Stimulated activated CD8-positive, alpha-beta memory T cell treated with anti-CD3 and anti-CD28 coated beads, Interleukin-2, amount 100 ng/mL, for 48 hours (primary cell): ENCODE measurements around the gene PROSER3.

ENCODE experiments used
- DNase-seq, 2 donors: peaks; one replicate each; pipeline ENCODE4 v3.0.0-alpha.2; 2020; ENCODE audit warnings: low read depth in 2 of 2

Gene PROSER3

DNA sequence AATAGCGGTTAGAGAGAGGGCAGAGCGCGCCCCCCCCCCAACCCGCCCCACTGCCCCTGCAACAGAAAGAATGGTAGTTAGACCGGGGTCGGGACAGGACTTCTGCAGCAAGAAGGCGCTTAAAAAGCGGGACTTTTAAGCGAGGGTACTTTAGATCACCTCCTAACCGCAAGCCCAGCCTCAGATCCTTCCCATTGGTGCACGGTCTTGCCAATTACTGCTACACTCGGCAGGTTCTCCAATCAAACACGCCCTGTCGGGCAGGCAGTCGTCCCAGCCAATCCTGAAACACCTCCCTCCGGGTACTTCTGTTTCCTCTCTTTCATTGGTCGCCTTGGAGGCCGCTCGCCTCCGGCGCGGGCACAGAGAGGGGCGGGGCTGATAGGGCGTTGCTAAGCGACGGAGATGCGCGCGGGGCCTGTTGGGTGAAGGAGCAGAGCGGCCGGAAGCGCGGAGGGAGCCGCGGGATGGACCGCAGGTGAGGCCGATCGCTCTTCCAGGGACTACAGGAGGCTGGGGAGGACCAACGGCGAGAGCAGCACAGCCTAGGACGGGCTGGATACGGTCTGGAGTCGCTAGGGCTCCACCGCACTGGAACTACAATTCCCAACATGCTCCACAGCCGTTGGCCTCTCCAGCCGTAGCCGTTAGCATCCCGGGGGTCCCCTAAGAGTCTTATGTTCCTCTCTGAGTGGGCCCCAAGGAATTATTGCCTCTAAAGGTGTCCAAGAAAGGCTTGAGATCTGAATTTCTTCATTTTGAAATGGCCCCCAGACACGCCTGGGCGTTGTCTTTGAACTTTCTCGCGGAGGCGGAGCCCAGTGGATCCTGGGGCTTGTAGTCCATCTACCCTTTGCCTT is at the start of gene PROSER3:
PROSER3 (plus strand) TSS at position 428 of the 860 bp plus-strand sequence; CDS start at position 468, 40 bp downstream.
- peak; percentile 94 to 98 for DNase-seq

DNA sequence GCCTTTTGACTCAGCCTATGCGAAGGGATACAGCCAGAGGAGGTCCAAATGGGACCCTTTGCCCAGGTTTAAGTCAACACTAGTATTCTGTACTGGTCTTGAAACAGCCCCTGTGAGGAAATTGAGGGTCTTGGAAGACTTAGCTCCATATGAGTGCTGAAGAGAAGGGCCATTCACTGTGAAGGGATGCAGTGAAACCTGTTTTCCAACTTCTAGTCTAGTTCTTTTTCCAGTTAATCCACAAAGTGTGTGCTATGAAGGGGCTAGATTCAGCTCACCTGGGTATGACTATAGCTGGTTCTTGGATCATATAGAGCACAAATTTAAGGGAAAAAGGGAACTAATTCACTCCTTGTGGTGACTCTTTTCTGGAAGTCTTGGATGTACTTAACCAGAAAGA is 49.6 kb upstream of the PROSER3 start:
- DNase-seq, result no peak

DNA sequence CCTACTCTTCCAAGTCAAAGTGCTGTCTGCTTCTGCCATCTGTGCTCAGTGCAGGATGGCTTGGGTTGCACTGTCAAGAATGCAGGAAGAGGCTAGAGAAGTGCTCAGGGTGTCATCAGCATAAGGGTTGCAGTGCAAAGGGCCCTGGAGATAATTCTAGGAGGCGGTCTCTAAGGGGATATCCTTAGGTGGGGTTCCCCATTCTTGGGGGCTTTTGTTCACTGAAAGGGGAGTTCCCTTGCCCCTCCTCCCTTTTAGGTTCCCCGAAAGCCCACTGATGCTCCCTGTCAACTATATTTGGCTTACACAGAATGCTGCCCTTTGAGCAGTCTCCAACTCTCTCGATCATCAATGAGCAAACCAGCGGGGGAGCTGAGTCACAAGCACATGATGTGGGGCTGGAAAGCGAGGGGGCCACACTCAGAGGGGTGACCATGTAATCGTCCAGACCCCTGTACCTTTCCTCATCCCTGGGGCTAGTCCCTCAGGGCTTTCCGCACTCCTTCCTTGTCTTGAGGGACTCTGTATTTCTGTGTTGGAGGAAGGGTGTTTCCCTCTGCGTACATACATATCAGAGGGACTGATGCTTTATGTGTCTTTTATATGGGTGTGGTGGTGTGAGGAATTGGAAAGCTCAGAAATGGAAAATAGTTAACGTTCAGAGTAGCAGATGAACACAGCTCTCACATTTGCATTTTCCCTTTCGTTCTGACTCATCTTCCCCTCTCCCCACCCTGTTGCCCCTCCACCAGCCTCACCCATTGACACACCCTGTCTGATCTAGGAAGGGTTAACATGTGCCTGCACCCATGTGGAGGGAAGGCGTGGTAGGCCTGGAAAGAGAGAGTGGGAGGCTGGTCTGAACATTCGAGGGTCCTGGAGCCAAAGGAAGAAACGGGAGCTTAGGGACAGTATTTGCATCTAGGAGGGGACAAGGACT is 46.9 kb upstream of the PROSER3 start:
- DNase-seq, result peak; percentile 58 to 61

DNA sequence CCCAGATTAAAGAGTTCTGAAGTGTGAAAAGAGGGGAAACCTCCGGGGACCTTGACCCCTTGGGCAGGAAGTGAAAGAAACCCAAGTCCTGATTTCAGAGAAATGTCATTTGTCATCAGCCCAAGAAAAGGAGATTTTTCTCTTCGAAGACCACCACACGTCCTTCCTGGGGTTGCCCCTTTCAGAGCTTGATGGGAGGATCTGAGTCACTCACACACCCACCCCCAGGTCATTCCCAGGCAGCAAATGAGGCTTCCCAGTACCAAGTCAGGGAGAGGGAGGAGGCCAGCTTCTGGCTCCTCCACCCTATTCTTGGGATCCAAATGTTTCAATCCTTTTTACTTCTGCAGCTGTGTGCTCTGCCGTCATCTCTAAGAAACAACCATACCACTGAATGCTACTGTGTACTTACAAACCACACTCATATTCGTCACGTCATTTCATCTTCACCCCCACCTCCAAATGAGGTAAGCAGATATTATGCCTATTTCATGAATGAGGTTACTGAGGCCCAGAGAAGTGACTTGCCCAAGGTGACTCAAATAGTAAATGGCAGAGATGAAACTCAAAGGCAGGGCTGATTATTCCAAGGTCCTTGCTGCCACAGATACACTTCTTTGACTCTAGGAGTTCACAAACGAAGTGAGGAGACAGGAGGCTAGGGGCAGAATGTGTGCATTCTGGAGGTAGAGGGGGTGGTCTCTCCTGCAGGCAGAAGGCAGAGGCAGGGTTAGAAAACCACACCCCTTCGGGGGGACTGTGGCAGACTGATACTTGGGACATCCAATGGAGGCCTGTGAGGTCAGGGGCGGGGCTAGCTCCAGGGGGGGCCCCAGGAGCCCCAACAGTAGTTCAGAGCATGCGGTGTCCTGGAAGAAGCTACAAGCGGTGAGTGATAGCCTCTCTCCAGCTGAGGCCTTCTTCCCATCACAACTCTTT is 45.1 kb upstream of the PROSER3 start:
- peak; percentile 81 to 82 for DNase-seq

DNA sequence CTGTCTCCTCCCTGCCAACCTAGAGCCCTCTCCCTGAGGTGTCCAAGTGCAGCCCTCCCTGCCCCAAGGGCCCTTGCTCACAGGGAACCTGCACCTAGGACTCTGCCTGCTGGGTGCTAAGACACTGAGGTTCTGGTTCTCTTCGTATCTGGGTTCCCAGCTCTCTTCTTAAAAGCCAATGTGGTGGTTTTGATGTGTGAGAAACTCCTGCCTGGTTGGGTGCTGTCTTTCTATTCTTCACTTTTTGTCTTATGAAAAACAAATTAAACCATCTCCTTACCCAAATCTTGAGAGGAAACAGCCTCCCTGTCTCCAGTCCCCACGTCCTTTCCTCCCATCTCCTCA is 44.5 kb upstream of the PROSER3 start:
- no peak for DNase-seq

DNA sequence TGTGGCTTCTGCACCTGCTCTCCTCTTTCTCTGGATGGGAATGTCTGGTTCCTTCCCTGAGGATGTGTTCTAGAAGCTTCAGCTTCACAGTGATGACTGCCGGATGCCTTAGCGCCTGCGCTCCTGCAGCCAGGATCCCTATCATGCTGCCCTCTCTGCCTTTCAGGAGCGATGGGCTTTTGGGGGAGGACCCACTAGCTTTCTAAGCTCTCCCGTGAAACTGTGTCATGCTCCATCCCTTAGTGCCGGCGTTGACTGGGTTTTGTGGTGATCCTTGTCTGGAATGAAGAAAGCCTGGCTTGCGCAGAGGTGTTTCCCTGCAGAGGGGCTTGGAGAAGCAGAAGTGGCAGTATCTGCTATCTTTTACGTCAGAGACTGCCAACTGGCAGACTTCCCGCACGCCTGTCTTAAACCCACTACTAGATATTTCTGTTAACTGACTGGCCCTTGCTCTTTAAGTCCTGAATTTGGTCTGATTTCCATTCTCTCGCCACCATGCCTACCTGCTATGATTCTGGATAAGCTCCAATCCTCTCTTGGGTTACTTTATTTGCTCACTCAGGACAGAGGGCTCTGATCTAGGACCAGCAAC is 44.0 kb upstream of the PROSER3 start:
- no peak for DNase-seq

DNA sequence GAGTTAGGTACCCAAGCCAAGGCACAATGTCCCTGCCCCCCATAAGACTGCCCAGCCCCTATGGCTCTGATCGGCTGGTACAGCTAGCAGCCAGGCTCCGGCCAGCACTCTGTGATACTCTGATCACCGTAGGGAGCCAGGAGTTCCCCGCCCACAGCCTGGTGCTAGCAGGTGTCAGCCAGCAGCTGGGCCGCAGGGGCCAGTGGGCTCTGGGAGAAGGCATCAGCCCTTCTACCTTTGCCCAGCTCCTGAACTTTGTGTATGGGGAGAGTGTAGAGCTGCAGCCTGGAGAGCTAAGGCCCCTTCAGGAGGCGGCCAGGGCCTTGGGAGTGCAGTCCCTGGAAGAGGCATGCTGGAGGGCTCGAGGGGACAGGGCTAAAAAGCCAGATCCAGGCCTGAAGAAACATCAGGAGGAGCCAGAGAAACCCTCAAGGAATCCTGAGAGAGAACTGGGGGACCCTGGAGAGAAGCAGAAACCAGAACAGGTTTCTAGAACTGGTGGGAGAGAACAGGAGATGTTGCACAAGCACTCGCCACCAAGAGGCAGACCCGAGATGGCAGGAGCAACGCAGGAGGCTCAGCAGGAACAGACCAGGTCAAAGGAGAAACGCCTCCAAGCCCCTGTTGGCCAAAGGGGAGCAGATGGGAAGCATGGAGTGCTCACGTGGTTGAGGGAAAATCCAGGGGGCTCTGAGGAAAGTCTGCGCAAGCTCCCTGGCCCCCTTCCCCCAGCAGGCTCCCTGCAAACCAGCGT is 43.2 kb upstream of the PROSER3 start:
- DNase-seq, result no peak

DNA sequence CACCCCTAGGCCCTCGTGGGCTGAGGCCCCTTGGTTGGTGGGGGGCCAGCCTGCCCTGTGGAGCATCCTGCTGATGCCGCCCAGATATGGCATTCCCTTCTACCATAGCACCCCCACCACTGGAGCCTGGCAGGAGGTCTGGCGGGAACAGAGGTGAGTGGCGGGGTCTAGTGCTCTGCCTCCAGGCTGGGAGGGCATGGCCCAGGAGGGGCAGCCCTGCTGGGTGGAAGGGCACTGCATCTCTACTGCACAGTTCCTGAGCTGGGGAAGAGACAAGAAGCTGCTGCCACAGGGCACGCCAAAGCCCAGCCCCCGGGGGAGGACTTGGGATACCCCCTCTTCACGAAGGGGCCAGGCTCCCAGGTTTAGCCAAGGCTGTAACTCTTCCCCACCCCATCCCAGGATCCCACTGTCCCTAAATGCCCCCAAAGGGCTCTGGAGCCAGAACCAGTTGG is 42.6 kb upstream of the PROSER3 start:
- no peak for DNase-seq

DNA sequence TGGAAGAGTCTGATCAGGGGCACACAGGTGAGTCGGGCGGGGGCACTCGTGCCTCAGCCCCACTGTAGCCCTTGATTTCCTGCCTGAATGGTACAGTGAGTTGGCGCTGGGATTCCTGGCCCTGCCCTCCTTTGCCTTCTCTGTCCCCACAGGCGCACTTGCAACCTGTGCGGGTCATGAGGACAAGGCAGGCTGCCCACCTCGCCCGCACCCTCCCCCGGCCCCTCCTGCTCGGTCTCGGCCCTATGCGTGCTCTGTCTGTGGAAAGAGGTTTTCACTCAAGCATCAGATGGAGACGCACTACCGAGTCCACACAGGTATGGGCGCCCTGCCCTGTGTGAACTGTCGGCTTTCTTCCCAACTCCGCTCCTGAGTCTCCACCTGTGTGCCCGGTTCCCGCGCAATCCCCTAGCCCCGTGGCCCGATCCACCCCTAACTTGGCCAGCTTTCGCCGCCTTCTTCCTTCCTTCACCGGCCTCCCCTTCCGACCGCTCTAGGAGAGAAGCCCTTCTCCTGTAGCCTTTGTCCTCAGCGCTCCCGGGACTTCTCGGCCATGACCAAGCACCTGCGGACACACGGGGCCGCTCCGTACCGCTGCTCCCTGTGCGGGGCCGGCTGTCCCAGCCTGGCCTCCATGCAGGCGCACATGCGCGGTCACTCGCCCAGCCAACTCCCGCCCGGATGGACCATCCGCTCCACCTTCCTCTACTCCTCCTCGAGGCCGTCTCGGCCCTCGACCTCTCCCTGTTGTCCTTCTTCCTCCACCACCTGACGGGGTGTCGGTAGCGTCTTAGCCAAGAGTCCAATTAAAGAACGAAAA is 41.8 kb upstream of the PROSER3 start:
- no peak for DNase-seq

DNA sequence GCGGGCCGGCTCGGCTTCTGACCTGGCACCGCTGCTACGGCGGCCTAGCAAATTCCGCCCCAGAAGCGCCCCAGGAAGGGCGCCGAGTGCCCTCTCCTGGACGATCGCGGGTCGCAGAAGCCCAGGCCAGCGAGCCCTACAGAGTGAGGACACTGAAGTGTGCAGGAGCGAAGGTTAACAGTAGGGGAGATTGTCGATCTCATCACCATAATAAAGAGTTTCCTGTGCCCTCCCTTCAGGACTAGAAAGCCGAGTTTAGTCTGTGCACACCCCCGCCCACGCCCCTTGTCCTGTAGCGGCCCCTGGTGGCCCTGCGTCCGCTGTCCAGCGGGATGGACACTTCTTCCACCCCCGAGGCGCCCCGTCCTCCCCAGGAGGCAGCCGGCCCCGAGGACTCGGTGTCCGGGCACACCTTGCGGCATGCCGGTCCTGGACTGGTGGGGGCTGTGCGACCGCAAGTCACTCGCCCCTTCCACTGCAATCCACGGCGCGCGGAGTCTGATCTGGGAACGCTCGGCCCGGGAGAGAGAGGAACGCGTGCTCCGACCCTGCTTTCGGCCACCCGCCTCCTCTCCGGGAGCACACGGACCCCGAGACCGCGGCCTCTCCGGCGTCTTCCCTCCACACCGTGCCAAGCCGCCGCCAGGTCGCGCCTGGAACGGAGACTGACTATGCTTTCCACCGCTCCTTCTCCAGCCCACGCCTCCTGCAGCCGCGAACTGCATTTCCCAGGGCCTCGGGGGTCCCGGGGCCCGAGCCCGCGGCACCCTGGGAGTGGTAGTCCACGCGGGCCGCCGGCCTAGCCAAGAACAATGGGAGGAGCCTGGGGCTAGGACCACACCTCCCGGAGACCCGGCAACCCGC is 40.9 kb upstream of the PROSER3 start:
- DNase-seq, result peak; percentile 73 to 93

DNA sequence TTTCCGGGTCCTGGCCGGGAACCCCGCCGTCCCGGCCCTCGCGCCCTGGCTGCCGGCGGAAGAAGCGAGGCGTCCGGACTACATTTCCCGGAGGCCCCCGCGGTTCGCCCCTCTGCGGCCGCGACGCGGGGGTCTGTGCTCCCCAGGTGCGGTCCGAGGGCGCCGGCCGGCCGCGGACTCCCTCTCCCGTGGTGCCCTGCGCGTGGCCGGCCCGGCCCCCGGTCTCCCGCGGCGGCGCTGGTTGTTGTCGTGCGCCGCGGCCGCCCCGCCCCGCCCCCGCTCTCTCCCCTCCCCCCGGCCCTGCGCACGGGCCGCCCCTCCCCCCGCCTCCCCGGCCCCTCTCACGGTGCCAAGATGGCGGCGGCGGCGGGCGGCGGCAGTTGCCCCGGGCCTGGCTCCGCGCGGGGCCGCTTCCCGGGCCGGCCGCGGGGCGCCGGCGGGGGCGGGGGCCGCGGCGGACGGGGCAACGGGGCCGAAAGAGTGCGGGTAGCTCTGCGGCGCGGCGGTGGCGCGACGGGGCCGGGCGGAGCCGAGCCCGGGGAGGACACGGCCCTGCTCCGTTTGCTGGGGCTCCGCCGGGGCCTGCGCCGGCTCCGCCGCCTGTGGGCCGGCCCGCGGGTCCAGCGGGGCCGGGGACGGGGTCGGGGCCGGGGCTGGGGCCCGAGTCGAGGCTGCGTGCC is 40.2 kb upstream of the PROSER3 start, which contains the start of gene KMT2B:
KMT2B (plus strand) TSS at position 339 of the 680 bp plus-strand sequence; CDS start at position 355, 16 bp downstream.
- peak in 1 of 2 donors; percentile 93 for DNase-seq

DNA sequence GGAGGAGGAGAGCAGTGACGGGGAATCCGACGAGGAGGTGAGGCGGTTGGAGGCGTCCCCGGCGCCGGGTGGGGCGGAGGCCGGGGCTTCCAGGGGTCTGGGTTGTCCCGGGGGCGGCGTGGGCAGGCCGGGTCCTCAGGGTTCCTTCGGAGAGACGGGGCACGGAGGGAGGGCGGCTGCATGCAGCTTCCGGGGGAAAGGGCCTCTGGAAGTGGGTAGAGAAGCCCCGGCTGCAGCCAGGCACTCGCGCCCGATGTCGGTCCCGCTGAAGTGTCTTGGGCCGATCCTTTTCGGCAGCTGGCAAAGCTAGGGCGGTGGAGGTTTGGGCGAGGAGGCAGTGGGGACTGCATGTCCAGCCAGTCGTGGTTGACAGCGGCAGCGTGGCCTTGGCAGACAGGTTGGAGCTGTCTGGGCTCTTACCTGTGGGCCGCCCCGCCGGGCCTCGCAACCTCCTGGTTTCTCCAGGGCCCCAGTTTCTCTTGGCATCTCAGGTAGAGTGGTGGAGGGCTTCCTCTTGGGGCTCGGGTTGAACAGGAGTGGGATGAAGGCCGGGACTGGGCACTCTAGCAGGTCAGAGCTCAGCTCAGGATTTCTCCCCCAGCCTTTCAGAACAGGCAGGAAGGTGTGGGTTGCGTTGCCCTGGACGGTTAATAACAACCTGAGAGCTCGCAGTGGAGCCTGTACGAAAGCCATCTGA is 39.5 kb upstream of the PROSER3 start:
- peak; percentile 55 for DNase-seq

DNA sequence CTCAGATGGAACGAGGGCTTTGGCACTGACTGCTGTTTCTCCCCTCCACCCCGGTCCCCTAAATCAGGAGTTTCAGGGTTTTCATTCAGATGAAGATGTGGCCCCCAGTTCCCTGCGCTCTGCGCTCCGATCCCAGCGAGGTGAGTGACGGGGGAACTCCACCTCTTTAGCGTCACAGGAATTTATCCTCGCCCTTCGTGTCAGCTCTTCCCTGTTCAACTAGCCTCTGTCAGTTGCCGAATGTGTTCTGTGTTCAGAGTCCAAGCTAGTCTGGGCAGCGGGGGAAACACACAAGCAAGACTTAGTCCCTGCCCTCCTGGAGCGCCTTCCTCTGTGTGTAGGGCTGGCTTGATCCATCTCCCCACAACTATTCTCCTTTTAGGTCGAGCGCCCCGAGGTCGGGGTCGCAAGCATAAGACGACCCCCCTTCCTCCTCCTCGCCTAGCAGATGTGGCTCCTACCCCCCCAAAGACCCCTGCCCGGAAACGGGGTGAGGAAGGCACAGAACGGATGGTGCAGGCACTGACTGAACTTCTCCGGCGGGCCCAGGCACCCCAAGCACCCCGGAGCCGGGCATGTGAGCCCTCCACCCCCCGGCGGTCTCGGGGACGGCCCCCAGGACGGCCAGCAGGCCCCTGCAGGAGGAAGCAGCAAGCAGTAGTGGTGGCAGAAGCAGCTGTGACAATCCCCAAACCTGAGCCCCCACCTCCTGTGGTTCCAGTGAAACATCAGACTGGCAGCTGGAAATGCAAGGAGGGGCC is 38.4 kb upstream of the PROSER3 start:
- DNase-seq, result no peak

DNA sequence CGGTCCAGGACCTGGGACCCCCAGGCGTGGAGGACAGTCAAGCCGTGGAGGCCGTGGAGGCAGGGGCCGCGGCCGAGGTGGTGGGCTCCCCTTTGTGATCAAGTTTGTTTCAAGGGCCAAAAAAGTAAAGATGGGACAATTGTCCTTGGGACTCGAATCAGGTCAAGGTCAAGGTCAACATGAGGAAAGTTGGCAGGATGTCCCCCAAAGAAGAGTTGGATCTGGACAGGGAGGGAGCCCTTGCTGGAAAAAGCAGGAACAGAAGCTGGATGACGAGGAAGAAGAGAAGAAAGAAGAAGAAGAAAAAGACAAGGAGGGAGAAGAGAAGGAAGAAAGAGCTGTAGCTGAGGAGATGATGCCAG is 37.8 kb upstream of the PROSER3 start:
- no peak for DNase-seq

DNA sequence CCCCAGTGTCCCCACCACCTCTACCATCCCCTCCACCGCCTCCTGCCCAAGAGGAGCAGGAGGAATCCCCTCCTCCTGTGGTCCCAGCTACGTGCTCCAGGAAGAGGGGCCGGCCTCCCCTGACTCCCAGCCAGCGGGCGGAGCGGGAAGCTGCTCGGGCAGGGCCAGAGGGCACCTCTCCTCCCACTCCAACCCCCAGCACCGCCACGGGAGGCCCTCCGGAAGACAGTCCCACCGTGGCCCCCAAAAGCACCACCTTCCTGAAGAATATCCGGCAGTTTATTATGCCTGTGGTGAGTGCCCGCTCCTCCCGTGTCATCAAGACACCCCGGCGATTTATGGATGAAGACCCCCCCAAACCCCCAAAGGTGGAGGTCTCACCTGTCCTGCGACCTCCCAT is 37.3 kb upstream of the PROSER3 start:
- DNase-seq, result no peak

DNA sequence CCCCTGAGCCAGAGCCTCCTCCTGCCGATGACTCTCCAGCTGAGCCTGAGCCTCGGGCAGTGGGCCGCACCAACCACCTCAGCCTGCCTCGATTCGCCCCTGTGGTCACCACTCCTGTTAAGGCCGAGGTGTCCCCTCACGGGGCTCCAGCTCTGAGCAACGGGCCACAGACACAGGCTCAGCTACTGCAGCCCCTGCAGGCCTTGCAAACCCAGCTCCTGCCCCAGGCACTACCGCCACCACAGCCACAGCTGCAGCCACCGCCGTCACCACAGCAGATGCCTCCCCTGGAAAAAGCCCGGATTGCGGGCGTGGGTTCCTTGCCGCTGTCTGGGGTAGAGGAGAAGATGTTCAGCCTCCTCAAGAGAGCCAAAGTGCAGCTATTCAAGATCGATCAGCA is 36.6 kb upstream of the PROSER3 start:
- DNase-seq, result no peak
